Stimulated activated CD8-positive, alpha-beta memory T cell treated with anti-CD3 and anti-CD28 coated beads, Interleukin-4, amount 100 ng/mL, for 1 hour (primary cell): ENCODE data around the gene RIPOR2.
"Not testable (repeated sequence)": the region's sequence is repeated elsewhere in the genome, so short reads cannot be mapped to it uniquely, and the experiment has no call there.

Experiments
- DNase-seq, 2 donors: peaks; one replicate each; pipeline ENCODE4 v3.0.0-alpha.2; 2020; ENCODE audit warnings: low read depth in 2 of 2, low spot score in 1 of 2

Gene RIPOR2

GRCh38 chr6:24957199-24957598 is 21.4 kb upstream of the RIPOR2 start:
- no peak for DNase-seq

- no peak for DNase-seq
Measured at GRCh38 chr6:24953726-24954125, 18.0 kb upstream of the RIPOR2 start.

DNA sequence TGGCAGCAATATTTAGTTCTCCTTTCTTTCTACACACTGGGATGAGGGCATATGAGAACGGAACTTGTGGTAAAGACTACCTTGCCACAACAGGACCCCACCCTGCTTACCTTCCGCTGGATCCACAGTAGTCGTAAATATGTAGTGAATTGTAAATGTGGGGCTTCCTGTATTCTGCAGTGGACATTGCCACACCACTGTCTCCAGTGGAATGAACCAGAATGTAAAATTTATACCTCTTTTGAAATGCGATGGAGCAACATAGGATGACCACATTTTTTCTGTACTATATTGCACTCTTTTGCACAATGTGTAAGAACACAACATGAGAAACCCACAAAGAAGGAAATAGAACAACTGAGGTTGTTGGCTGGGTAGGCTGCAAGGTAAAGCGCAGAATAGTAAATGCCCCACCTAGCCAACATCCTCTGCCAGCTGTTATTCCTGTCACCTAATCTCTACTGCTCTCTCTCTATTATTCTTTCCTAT is 16.1 kb upstream of the RIPOR2 start:
- no peak for DNase-seq

DNA sequence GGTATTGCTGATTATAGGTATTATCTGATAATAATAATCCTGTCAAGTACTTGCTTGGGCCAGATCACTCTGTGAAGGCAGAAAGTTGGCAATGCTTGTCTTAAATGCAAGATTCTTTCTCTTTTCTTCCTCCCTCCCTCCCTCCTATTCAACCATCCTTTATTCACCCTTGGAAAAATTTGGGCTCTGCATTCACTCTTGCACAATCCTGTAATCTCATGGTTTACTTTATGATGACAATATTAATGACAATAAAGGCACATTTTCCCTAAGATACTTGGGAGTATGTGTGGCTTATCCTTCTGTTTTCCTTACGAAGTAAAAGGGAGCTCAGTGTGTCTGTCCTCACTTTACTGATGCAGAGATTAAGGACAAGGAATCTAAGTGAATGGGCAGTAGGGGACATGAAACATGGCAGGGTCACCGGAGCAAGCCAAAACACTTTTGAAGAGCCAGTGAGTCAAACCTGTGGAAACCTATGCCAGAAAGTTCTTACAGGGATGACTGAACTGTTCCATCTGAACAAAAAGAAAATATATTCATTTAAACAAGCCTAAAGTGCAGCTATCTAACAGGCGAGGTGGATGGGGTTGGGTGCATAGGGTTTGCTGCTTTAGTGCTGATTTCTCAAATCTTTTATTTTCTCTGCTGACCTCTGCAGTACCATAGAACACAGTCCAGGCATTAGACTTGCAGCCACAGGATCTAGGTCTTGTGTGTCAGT is 14.6 kb upstream of the RIPOR2 start:
- no peak for DNase-seq

DNA sequence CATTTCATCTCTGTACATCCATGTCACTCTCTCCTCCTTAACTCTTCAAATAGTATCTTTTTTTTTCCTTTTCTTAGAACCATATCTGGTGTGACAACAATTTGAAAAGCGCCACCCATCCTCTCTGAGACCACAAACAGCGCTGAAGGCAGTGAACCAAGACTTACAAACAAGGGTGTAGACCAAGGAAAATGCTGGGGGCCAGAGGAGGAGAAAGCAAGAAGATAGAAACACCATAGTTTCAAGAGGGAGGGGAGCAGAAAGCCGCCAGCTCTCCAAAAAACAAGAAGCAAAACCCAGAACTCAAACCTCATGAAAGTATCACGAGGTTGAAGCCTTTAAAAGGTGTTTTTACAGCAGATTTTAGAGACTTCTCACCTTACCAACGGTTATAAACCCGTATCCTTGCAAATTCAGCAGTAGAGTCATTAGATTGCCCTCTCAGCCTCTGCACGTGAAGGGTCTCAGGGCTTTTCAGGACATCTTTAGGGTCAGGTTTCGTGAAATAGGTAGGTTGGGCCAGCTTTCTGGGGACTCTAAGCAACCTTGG is 13.3 kb upstream of the RIPOR2 start:
- DNase-seq = peak in 1 of 2 donors; percentile 40

- DNase-seq = not testable (repeated sequence)
Measured at GRCh38 chr6:24948261-24948660, 12.5 kb upstream of the RIPOR2 start.

- DNase-seq = no peak
Measured at GRCh38 chr6:24947636-24948035, 11.9 kb upstream of the RIPOR2 start.

DNA sequence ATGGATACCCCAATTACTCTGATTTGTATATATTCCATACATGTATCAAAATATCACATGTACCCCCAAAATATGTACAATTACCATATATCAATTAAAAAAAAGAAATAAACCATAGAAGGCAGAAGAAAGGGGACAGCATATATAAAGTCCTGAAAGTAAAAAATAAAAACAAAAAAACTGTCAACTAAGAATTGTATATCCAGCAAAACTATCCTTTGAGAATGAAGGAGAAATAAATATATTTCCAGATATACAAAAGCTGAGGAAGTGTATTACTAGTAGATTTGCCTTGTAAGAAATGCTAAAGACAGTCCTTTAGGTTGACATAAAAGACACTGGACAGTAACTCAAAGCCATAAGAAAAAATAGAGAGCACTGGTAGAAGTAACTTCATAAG is 9.3 kb upstream of the RIPOR2 start:
- no peak for DNase-seq

DNA sequence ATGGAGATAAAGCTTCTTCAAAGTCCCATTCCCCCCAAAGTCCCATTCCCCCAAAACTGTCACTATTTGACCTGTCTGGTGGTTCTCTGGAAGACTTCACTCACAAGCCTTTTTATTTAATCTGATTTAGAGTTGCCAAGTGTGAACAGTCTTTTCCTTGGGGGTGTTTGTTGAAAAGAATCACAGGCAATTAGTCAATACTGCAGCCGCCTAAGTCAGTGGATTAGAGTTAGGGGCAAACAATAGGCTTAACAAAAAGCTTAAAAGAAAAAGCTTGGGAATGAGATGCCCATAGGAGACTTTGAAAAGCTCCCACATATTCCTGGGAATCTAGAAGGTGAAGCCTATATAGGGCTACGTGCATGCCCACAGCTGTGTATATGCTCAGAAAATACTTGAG is 8.0 kb upstream of the RIPOR2 start:
- no peak for DNase-seq

DNA sequence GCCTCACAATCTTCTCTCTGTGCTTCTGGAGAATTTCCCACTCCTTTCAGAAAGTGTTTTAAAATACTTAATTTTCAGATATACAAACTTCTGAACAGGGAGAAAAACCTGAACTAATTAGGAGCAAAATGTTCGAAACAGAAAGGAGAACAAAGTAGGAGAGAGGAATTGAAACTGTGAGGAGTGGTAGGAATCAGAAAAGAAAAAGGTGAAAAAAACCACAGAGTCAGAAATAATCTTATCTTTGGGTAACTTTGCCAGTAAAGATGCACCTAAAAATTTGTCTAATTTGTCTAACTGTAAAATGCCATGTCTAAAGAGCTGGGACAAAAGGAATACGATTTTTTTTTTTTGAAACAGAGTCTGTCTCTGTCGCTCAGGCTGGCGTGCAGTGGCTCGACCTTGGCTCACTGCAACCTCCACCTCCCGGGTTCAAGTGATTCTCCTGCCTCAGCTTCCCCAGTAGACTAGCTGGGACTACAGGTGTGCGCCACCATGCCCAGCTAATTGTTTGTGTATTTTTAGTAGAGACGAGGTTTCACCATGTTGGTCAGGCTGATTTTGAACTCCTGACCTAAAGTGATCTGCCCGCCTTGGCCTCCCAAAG is 4.7 kb upstream of the RIPOR2 start:
- DNase-seq = no peak

- no peak for DNase-seq
Measured at GRCh38 chr6:24936641-24937317, 1.0 kb upstream of the RIPOR2 start.

DNA sequence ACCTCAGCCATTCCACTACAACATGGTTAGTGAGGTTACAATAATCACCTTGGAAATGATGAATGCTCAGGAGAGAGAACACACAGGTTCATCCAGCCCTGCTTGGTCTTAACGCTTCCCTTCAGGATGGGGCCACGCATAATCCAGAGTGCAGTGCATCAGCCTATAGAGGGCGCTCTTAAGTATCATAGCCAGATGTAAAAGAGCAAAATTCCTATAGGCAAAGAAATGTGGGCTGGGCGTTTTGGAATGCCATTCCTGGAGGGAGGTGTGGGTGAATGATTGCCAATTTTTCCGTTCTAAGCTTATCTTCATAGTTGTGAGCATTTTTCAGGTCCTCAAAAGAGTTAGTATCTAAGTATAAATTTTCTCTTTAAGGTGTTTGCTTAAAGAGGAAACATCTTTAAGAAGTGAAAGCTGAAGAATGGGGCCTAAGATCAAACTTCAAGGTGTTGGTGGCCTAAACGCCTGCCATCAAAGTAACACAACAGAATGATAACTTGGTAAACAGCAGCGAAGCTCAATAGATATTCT is 1.8 kb downstream of the RIPOR2 start:
- DNase-seq = no peak

DNA sequence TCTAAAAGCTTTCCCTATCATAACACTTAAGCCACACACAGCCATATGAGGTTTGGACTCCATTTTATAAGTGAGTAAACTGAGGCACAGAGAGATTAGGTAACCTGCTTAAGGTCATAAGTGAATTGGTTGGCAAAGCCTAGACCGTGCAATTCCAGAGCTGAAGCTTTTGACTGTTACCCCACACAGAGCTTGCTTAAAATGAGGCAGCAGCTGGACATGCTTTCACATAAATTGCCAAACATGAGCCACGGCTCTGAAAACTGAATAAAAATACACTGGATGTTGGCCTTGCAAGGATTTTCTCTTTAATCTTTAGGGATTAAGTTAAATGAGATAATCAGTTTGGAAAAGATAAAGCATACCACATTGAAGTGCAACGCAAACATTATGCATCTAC is 2.5 kb downstream of the RIPOR2 start:
- no peak for DNase-seq

DNA sequence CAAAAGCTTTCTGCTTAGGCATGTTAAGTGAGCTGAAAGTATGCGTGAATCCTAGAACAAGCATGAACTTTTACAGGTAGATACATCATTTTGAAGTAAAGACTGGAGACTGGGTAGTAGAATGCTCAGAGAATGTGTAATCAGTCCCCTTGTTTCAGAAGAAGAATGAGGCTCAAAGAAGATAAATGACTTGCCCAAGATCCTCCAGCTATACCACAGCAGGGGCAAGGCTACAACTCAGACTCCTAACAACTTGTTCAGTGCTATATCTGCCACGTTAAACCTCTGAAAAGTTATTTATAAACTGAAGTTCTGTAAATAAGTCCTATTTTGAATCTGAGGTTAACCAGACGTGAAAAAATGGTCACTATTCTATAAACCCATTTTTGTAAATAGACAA is 2.9 kb downstream of the RIPOR2 start:
- no peak for DNase-seq

- DNase-seq = no peak
Measured at GRCh38 chr6:24931718-24932691, 3.8 kb downstream of the RIPOR2 start.

DNA sequence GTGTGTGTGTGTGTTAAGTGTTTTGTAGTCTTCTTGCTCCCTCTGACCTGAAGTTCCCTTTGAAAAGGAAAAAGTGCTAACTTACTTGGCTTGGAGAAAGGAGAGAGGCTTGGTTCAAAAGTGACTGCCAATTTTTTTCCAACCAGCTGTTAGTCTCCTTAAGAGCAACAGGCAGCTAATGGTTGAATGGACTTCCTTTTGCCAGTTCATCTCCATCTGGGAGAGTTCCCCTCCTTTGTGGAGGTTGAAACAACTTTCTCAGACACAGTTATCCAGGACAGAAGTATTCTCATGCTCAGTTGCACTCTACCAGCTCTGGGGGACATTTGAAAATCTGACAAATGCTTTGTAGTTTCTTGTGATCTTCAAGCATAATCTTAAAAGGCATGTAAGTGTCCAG is 4.5 kb downstream of the RIPOR2 start:
- no peak for DNase-seq

DNA sequence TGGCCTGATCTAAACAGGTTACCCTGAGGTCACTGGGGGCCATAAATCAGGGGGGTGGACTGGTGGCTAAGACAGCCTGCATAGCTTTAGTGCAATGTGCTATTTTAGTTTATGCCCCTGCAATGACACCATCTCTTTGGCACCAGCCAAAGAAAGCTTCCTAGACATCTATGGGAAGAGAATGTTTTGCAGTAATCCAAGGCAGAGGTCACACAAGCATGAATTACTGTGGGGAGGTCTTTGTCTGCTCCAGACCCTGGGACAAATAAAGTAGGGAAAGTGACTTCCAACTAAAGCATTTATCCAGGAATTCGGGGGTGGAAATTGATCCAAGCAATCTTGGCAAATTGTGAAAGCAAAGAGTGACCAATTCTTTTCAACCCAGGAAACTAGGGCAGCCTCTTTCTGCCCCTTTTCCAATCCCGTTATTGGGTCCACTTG is 5.3 kb downstream of the RIPOR2 start:
- DNase-seq = no peak

- DNase-seq = no peak
Measured at GRCh38 chr6:24929242-24929641, 6.5 kb downstream of the RIPOR2 start.

DNA sequence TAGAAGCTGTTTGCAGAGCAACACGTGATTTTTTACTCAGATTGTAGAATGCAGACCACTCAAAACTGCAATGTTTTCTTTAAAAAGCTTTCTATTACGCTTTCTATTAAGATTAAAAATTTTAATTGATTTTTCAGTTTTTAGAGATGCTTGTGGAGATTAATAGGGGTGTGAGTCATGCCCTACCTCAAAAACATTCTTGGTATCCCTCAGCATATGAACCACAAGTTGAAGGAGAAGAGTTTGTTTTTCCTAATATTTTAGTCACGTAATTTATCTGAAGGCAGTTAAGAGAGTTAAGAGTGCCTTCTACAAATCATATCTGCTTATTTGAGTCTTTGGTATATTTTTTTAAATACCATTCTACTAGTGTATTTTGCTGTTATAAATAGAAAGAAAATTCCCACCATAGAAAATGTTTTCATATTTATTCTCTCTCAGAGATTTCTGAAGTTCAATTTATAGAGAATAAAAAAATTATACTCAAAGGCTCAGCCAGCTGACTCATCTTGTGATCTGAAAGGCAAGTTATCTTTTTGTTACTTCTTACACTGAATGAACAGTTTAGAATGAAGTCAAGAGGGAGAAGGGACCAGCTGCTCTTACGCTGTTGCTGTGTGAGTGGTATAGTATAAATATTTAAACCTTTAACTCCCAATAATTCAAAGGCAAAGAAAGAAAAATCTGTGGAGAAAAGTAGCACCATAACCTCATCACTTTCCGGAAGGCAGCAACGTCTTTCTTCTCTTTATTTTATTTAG is 7.6 kb downstream of the RIPOR2 start:
- no peak for DNase-seq
